HAP-1 (cell line): Measurements from ENCODE around the gene PTX3.

Experiments
- DNase-seq, 2 experiments: peaks; one replicate each; pipeline ENCODE4 v3.0.0-alpha.2; 2016 to 2020; ENCODE audit warnings: low spot score in 2 of 2
- H3K27me3 ChIP-seq: fragments of 250-450 bp; sonication (Bioruptor Pico); 2 replicates; pipeline ENCODE4 v1.5.1; 2020; ENCODE audit warnings: low read depth, mild to moderate bottlenecking, moderate library complexity
- H3K36me3 ChIP-seq: fragments of 250-450 bp; sonication (Bioruptor Pico); replicated peaks from 2 replicates; pipeline ENCODE4 v1.5.1; 2020; ENCODE audit warnings: mild to moderate bottlenecking
- H3K4me1 ChIP-seq: fragments of 250-450 bp; sonication (Bioruptor Pico); 2 replicates; pipeline ENCODE4 v1.5.1; 2020; ENCODE audit warnings: mild to moderate bottlenecking
- H3K4me3 ChIP-seq: fragments of 250-450 bp; sonication (Bioruptor Pico); 2 replicates; pipeline ENCODE4 v1.5.1; 2020; ENCODE audit warnings: mild to moderate bottlenecking, moderate library complexity
- H3K9me3 ChIP-seq: fragments of 250-450 bp; sonication (Bioruptor Pico); 2 replicates; pipeline ENCODE4 v1.5.1; 2020; ENCODE audit warnings: mild to moderate bottlenecking, moderate library complexity
- in situ Hi-C: fragments of 300-500 bp; cut with MboI; formaldehyde crosslinking; loops from 3 replicates; pipeline ENCODE4 v1.14.3; 2020; ENCODE audit warnings: low sequenced_read_pairs, inconsistent platforms, mixed read lengths

Gene PTX3

GRCh38 chr3:157409516-157409915 lies 27.1 kb upstream of the PTX3 start:
- H3K36me3 ChIP-seq: no peaks in the 10 kb centered on the region
- in situ Hi-C loops: no loop called here
- H3K4me3 ChIP-seq: no peak overlapping the region
- no peaks in the 10 kb centered on the region for H3K4me1 ChIP-seq
- no peak for DNase-seq
- H3K9me3 ChIP-seq: no peaks in the 10 kb centered on the region
- H3K27me3 ChIP-seq: no peaks in the 10 kb centered on the region

GRCh38 chr3:157410945-157411344 lies 25.7 kb upstream of the PTX3 start:
- Histone ChIP-seq H3K4me1 (no peaks in the 10 kb centered on the region), H3K36me3 (no peaks in the 10 kb centered on the region), H3K9me3 (no peaks in the 10 kb centered on the region), H3K4me3 (no peak overlapping the region), H3K27me3 (0 out of 2 replicates have a peak, but pooled peaks cover 2% of the 10 kb centered on the region)
- DNase-seq: no peak
- in situ Hi-C loops: no loop called here

GRCh38 chr3:157412323-157412855 lies 24.3 kb upstream of the PTX3 start:
- Histone ChIP-seq H3K36me3 (no peaks in the 10 kb centered on the region), H3K4me3 (no peak overlapping the region), H3K9me3 (no peaks in the 10 kb centered on the region), H3K4me1 (no peaks in the 10 kb centered on the region), H3K27me3 (peaks cover 2% of the 10 kb centered on the region; the same call in 1 of the 2 replicates)
- in situ Hi-C loops: no loop called here
- DNase-seq: no peak

GRCh38 chr3:157414861-157415260 lies 21.8 kb upstream of the PTX3 start:
- Histone ChIP-seq H3K9me3 (no peaks in the 10 kb centered on the region), H3K27me3 (peaks cover 7% of the 10 kb centered on the region; the same call in 1 of the 2 replicates), H3K4me1 (no peaks in the 10 kb centered on the region), H3K4me3 (no peak overlapping the region), H3K36me3 (no peaks in the 10 kb centered on the region)
- in situ Hi-C loops: no loop called here
- DNase-seq: no peak

GRCh38 chr3:157416347-157417087 lies 20.1 kb upstream of the PTX3 start:
- Histone ChIP-seq H3K27me3 (peaks cover 7% of the 10 kb centered on the region; the same call in 1 of the 2 replicates), H3K36me3 (no peaks in the 10 kb centered on the region), H3K9me3 (no peaks in the 10 kb centered on the region), H3K4me3 (no peak overlapping the region), H3K4me1 (no peaks in the 10 kb centered on the region; the same call in 1 of the 2 replicates)
- DNase-seq: no peak
- in situ Hi-C loops: no loop called here

GRCh38 chr3:157417247-157417646 lies 19.4 kb upstream of the PTX3 start:
- Histone ChIP-seq H3K4me1 (no peaks in the 10 kb centered on the region; the same call in 1 of the 2 replicates), H3K27me3 (peaks cover 7% of the 10 kb centered on the region; the same call in 1 of the 2 replicates), H3K36me3 (no peaks in the 10 kb centered on the region), H3K4me3 (no peak overlapping the region), H3K9me3 (no peaks in the 10 kb centered on the region)
- in situ Hi-C loops: no loop called here
- DNase-seq: no peak

- H3K4me1 ChIP-seq: no peaks in the 10 kb centered on the region; the same call in 1 of the 2 replicates
- no peaks in the 10 kb centered on the region for H3K9me3 ChIP-seq
- H3K36me3 ChIP-seq: no peaks in the 10 kb centered on the region
- H3K27me3 ChIP-seq: peaks cover 7% of the 10 kb centered on the region; the same call in 1 of the 2 replicates
- no peak for DNase-seq
- no peak overlapping the region for H3K4me3 ChIP-seq
- in situ Hi-C loops: no loop called here
Observed at GRCh38 chr3:157418104-157418503, 18.5 kb upstream of the PTX3 start.

- no peaks in the 10 kb centered on the region for H3K36me3 ChIP-seq
- in situ Hi-C loops: no loop called here
- DNase-seq: no peak
- H3K4me1 ChIP-seq: no peaks in the 10 kb centered on the region; the same call in 1 of the 2 replicates
- H3K4me3 ChIP-seq: no peak overlapping the region
- peaks cover 5% of the 10 kb centered on the region; the same call in 1 of the 2 replicates for H3K27me3 ChIP-seq
- no peaks in the 10 kb centered on the region for H3K9me3 ChIP-seq
Observed at GRCh38 chr3:157420606-157421130, 16.0 kb upstream of the PTX3 start.

GRCh38 chr3:157423337-157423736 lies 13.3 kb upstream of the PTX3 start:
- no peak for DNase-seq
- 0 out of 2 replicates have a peak, but pooled peaks cover 4% of the 10 kb centered on the region for H3K27me3 ChIP-seq
- no peaks in the 10 kb centered on the region for H3K36me3 ChIP-seq
- no peak overlapping the region for H3K4me3 ChIP-seq
- in situ Hi-C loops: no loop called here
- H3K4me1 ChIP-seq: no peaks in the 10 kb centered on the region; the same call in 1 of the 2 replicates
- H3K9me3 ChIP-seq: no peaks in the 10 kb centered on the region

- no peak overlapping the region for H3K4me3 ChIP-seq
- in situ Hi-C loops: no loop called here
- H3K27me3 ChIP-seq: no peaks in the 10 kb centered on the region
- no peaks in the 10 kb centered on the region for H3K9me3 ChIP-seq
- no peaks in the 10 kb centered on the region for H3K4me1 ChIP-seq
- H3K36me3 ChIP-seq: no peaks in the 10 kb centered on the region
- no peak for DNase-seq
Observed at GRCh38 chr3:157427901-157428300, 8.7 kb upstream of the PTX3 start.

- Histone ChIP-seq H3K4me3 (no peak overlapping the region), H3K4me1 (no peaks in the 10 kb centered on the region), H3K36me3 (no peaks in the 10 kb centered on the region), H3K9me3 (no peaks in the 10 kb centered on the region), H3K27me3 (no peaks in the 10 kb centered on the region)
- in situ Hi-C loops: no loop called here
- no peak for DNase-seq
Observed at GRCh38 chr3:157428853-157429252, 7.8 kb upstream of the PTX3 start.

- Histone ChIP-seq H3K27me3 (peaks cover 4% of the 10 kb centered on the region; the same call in 1 of the 2 replicates), H3K4me1 (no peaks in the 10 kb centered on the region), H3K9me3 (no peaks in the 10 kb centered on the region), H3K36me3 (no peaks in the 10 kb centered on the region), H3K4me3 (no peak overlapping the region)
- in situ Hi-C loops: no loop called here
- no peak for DNase-seq
Observed at GRCh38 chr3:157429708-157430107, 6.9 kb upstream of the PTX3 start.

GRCh38 chr3:157438194-157438730 lies 1.6 kb downstream of the PTX3 start:
- Histone ChIP-seq H3K4me1 (peaks cover 3% of the 10 kb centered on the region; the same call in 1 of the 2 replicates), H3K9me3 (no peaks in the 10 kb centered on the region), H3K36me3 (no peaks in the 10 kb centered on the region), H3K27me3 (peaks cover 47% of the 10 kb centered on the region), H3K4me3 (peak overlapping the region; percentile 26)
- no peak for DNase-seq
- in situ Hi-C loops: no loop called here

GRCh38 chr3:157441102-157441624 lies 4.5 kb downstream of the PTX3 start:
- H3K9me3 ChIP-seq: no peaks in the 10 kb centered on the region
- no peak for DNase-seq
- peaks cover 3% of the 10 kb centered on the region; the same call in 1 of the 2 replicates for H3K4me1 ChIP-seq
- no peak overlapping the region for H3K4me3 ChIP-seq
- peaks cover 42% of the 10 kb centered on the region for H3K27me3 ChIP-seq
- in situ Hi-C loops: no loop called here
- H3K36me3 ChIP-seq: no peaks in the 10 kb centered on the region
